Suprapubic skin (tissue), 4 donors: ENCODE measurements around the gene ALG1.
"Not testable (repeated sequence)": the region's sequence is repeated elsewhere in the genome, so short reads cannot be mapped to it uniquely, and the experiment has no call there.

Source experiments
- EP300 ChIP-seq: sonication (generic); formaldehyde crosslinking; IDR thresholded peaks from one replicate; pipeline ENCODE4 v1.6.1; 2017; ENCODE audit warnings: antibody characterized with exemption
- POLR2A ChIP-seq, 2 donors: fragments of 450-650 bp; IDR thresholded peaks; one replicate each; pipeline ENCODE4 v1.6.1; 2017; ENCODE audit warnings: antibody characterized with exemption in 2 of 2, mild to moderate bottlenecking in 2 of 2, moderate library complexity in 2 of 2
- POLR2AphosphoS5 ChIP-seq, 3 donors: sonication (generic); formaldehyde crosslinking; IDR thresholded peaks; one replicate each; pipeline ENCODE4 v1.6.1; 2017; ENCODE audit warnings: antibody characterized with exemption in 3 of 3
- TF ChIP-seq, protein P1 (sequence below), 2 donors: fragments of 200-600 bp in 1 of 2; fragments of 450-650 bp in 1 of 2; sonication (generic) in 1 of 2; IDR thresholded peaks; one replicate each; pipeline ENCODE4 v1.5.1; 2016 to 2019; ENCODE audit warnings: antibody characterized with exemption in 2 of 2, mild to moderate bottlenecking in 1 of 2, moderate library complexity in 1 of 2

DNA sequence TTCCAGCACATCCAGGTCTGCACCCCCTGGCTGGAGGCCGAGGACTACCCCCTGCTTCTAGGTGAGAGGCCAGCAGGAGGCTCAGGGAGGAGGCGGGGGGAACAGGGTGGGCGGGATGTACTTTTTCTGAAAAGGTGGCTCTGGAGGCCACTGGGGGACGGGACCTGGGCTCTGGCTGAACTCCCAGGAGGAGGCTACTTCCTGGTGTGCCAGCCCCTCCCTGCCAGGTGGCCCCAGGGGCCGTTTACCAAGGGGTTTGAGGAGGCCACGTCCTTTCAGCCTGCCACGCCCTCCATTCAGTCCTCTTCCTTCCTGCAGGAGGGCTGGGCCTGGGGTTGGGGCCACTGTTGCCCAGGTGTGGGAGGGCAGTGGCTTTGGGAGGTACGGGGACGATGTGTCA is 9.4 kb downstream of the ALG1 start:
- TF ChIP-seq, protein P1, sequence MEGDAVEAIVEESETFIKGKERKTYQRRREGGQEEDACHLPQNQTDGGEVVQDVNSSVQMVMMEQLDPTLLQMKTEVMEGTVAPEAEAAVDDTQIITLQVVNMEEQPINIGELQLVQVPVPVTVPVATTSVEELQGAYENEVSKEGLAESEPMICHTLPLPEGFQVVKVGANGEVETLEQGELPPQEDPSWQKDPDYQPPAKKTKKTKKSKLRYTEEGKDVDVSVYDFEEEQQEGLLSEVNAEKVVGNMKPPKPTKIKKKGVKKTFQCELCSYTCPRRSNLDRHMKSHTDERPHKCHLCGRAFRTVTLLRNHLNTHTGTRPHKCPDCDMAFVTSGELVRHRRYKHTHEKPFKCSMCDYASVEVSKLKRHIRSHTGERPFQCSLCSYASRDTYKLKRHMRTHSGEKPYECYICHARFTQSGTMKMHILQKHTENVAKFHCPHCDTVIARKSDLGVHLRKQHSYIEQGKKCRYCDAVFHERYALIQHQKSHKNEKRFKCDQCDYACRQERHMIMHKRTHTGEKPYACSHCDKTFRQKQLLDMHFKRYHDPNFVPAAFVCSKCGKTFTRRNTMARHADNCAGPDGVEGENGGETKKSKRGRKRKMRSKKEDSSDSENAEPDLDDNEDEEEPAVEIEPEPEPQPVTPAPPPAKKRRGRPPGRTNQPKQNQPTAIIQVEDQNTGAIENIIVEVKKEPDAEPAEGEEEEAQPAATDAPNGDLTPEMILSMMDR (IDR thresholded peaks at IDR 0.05), result not testable (repeated sequence)
- TF ChIP-seq EP300; POLR2A (IDR thresholded peaks at IDR 0.05); POLR2AphosphoS5 (IDR thresholded peaks at IDR 0.05): not testable (repeated sequence)
